PC-9 (cell line): ENCODE measurements around the gene NADK.
"Not testable (repeated sequence)": the region's sequence is repeated elsewhere in the genome, so short reads cannot be mapped to it uniquely, and the experiment has no call there.

Experiments
- EZH2 ChIP-seq: fragments of 200-600 bp; sonication (generic); IDR thresholded peaks from 2 replicates; pipeline ENCODE4 v1.8.0; 2017; ENCODE audit warnings: antibody characterized with exemption, low read depth
- TF ChIP-seq, protein P1 (sequence below): fragments of 200-600 bp; sonication (generic); conservative IDR thresholded peaks from 2 replicates; pipeline ENCODE4 v1.6.1; 2017; ENCODE audit warnings: mixed run types, antibody characterized with exemption, mild to moderate bottlenecking, moderate library complexity

GRCh38 chr1:1704284-1704957 lies 73.8 kb downstream of the NADK start:
- TF ChIP-seq, protein P1, sequence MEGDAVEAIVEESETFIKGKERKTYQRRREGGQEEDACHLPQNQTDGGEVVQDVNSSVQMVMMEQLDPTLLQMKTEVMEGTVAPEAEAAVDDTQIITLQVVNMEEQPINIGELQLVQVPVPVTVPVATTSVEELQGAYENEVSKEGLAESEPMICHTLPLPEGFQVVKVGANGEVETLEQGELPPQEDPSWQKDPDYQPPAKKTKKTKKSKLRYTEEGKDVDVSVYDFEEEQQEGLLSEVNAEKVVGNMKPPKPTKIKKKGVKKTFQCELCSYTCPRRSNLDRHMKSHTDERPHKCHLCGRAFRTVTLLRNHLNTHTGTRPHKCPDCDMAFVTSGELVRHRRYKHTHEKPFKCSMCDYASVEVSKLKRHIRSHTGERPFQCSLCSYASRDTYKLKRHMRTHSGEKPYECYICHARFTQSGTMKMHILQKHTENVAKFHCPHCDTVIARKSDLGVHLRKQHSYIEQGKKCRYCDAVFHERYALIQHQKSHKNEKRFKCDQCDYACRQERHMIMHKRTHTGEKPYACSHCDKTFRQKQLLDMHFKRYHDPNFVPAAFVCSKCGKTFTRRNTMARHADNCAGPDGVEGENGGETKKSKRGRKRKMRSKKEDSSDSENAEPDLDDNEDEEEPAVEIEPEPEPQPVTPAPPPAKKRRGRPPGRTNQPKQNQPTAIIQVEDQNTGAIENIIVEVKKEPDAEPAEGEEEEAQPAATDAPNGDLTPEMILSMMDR, result not testable (repeated sequence)
- not testable (repeated sequence) for TF ChIP-seq EZH2
